ENCODE measurements around the gene SLC23A3. TPM values are rescaled to one million over a fixed set of nuclear protein-coding genes. Genes with fewer than 3 reads are reported as not detected.

SLC23A3 gene
- total and polyA plus RNA-seq, 4 donors: 0.23 to 2.4 (median 0.66) TPM

DNA sequence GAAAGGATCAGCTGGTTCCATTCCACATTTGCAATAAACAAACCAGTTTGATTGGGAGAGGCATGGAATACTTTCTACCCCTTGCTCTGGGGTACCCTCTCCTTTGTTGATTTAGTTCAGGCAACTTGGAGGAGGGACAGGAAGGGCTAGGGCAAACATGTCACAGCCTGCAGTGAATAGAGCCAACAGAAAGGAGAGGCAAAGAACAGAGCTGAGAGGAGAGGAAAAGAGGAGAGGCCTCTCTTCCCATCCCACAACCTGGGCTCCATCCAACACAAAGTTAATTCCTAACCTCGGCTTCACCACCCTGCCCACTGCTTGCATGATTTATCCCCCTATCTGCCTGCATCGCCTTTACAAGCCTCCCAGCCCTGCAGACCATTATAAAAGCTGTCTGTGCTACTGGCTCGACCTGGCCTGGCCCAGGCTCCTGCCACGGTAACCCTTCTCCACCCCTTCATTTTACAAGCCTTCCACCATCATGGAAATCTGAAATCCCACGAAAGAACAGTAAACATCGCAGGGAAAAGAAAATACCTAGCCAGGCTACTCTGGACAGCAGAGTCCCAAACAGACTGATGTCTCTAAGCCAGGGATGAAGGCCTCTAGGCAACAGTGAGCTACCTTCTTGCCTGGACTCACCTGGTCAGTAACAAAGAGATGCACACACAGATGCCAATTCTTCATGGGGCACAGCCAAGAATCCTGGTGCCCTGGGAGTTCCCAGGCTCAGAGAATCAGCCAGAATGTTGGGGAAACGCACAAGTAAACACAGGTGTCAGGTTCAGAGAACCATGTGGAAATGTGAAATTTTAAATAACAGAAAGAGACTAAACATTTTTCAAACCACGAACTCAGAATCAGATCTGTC is 52.8 kb downstream of the SLC23A3 start:
- TF ChIP-seq NR2F2 (IDR thresholded peaks at IDR 0.05) (no peak), EGR1 (IDR thresholded peaks at IDR 0.05; ENCODE audit: low read depth in 2 of 2) (peak in 1 of 2 donors; percentile 29), GABPA (IDR thresholded peaks at IDR 0.05 in 1 of 2, conservative IDR thresholded peaks at IDR 0.05 in 1 of 2) (no peak), JUND (IDR thresholded peaks at IDR 0.05) (no peak), HNF4G (IDR thresholded peaks at IDR 0.05) (no peak), RXRA (IDR thresholded peaks at IDR 0.05) (peak in 1 of 2 donors; percentile 62), FOXA1 (IDR thresholded peaks at IDR 0.05) (peak; percentile 55), TAF1 (conservative IDR thresholded peaks at IDR 0.05) (no peak), RAD21 (IDR thresholded peaks at IDR 0.05) (peak; percentile 44 to 59), HNF4A (conservative IDR thresholded peaks at IDR 0.05) (peak in 1 of 2 donors; percentile 51), YY1 (IDR thresholded peaks at IDR 0.05) (peak; percentile 55), FOXA2 (IDR thresholded peaks at IDR 0.05) (peak; percentile 83), SP1 (IDR thresholded peaks at IDR 0.05) (peak; percentile 45)
- TF ChIP-seq, protein P1, sequence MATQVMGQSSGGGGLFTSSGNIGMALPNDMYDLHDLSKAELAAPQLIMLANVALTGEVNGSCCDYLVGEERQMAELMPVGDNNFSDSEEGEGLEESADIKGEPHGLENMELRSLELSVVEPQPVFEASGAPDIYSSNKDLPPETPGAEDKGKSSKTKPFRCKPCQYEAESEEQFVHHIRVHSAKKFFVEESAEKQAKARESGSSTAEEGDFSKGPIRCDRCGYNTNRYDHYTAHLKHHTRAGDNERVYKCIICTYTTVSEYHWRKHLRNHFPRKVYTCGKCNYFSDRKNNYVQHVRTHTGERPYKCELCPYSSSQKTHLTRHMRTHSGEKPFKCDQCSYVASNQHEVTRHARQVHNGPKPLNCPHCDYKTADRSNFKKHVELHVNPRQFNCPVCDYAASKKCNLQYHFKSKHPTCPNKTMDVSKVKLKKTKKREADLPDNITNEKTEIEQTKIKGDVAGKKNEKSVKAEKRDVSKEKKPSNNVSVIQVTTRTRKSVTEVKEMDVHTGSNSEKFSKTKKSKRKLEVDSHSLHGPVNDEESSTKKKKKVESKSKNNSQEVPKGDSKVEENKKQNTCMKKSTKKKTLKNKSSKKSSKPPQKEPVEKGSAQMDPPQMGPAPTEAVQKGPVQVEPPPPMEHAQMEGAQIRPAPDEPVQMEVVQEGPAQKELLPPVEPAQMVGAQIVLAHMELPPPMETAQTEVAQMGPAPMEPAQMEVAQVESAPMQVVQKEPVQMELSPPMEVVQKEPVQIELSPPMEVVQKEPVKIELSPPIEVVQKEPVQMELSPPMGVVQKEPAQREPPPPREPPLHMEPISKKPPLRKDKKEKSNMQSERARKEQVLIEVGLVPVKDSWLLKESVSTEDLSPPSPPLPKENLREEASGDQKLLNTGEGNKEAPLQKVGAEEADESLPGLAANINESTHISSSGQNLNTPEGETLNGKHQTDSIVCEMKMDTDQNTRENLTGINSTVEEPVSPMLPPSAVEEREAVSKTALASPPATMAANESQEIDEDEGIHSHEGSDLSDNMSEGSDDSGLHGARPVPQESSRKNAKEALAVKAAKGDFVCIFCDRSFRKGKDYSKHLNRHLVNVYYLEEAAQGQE (IDR thresholded peaks at IDR 0.05): peak; percentile 29
- TF ChIP-seq, protein P2, sequence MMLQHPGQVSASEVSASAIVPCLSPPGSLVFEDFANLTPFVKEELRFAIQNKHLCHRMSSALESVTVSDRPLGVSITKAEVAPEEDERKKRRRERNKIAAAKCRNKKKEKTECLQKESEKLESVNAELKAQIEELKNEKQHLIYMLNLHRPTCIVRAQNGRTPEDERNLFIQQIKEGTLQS (IDR thresholded peaks at IDR 0.05): no peak
- TF ChIP-seq, protein P3, sequence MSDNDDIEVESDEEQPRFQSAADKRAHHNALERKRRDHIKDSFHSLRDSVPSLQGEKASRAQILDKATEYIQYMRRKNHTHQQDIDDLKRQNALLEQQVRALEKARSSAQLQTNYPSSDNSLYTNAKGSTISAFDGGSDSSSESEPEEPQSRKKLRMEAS (IDR thresholded peaks at IDR 0.05): no peak
- TF ChIP-seq, protein P4, sequence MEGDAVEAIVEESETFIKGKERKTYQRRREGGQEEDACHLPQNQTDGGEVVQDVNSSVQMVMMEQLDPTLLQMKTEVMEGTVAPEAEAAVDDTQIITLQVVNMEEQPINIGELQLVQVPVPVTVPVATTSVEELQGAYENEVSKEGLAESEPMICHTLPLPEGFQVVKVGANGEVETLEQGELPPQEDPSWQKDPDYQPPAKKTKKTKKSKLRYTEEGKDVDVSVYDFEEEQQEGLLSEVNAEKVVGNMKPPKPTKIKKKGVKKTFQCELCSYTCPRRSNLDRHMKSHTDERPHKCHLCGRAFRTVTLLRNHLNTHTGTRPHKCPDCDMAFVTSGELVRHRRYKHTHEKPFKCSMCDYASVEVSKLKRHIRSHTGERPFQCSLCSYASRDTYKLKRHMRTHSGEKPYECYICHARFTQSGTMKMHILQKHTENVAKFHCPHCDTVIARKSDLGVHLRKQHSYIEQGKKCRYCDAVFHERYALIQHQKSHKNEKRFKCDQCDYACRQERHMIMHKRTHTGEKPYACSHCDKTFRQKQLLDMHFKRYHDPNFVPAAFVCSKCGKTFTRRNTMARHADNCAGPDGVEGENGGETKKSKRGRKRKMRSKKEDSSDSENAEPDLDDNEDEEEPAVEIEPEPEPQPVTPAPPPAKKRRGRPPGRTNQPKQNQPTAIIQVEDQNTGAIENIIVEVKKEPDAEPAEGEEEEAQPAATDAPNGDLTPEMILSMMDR (IDR thresholded peaks at IDR 0.05; ENCODE audit: low read depth, low read length, missing input control): peak; percentile 9
- TF ChIP-seq, protein P5, sequence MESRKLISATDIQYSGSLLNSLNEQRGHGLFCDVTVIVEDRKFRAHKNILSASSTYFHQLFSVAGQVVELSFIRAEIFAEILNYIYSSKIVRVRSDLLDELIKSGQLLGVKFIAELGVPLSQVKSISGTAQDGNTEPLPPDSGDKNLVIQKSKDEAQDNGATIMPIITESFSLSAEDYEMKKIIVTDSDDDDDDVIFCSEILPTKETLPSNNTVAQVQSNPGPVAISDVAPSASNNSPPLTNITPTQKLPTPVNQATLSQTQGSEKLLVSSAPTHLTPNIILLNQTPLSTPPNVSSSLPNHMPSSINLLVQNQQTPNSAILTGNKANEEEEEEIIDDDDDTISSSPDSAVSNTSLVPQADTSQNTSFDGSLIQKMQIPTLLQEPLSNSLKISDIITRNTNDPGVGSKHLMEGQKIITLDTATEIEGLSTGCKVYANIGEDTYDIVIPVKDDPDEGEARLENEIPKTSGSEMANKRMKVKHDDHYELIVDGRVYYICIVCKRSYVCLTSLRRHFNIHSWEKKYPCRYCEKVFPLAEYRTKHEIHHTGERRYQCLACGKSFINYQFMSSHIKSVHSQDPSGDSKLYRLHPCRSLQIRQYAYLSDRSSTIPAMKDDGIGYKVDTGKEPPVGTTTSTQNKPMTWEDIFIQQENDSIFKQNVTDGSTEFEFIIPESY (IDR thresholded peaks at IDR 0.05): no peak
- H3K4me1 ChIP-seq (ENCODE audit: control insufficient read depth in 4 of 4, insufficient read depth in 4 of 4, low read length in 3 of 4): peaks cover 2 to 42% (median 27%) of the 10 kb centered on the region in 4 donors
- DNase-seq (ENCODE audit: low spot score): no peak
- WGBS: 30% methylated on average over 8 of the region's 8 CpGs
- no peaks in the 10 kb centered on the region for H3K36me3 ChIP-seq (ENCODE audit: control insufficient read depth in 4 of 4, insufficient read depth in 3 of 4, low read depth in 1 of 4, low read length in 3 of 4)
- H3K27ac ChIP-seq (ENCODE audit: low read depth in 1 of 2, low read length in 2 of 2): peak overlapping the region; percentile 41 to 57
- no peak overlapping the region for H3K4me3 ChIP-seq (ENCODE audit: low read depth in 1 of 3, low read length in 3 of 3)
- H3K9ac ChIP-seq (ENCODE audit: low read depth in 1 of 2, low read length in 2 of 2): no peak overlapping the region
- H3K27me3 ChIP-seq (ENCODE audit: control insufficient read depth in 4 of 4, insufficient read depth in 4 of 4, low read length in 3 of 4): no peaks in the 10 kb centered on the region
- H3K9me3 ChIP-seq (ENCODE audit: control insufficient read depth in 4 of 4, low read length in 3 of 4): no peaks in the 10 kb centered on the region
